ENCODE measurements around the gene MAP2K2. TPM values are rescaled to one million over a fixed set of nuclear protein-coding genes. Genes with fewer than 3 reads are reported as not detected.

MAP2K2 gene
- total RNA-seq, 4 donors from 2014 or later, result 136 to 199 (median 195) TPM

DNA sequence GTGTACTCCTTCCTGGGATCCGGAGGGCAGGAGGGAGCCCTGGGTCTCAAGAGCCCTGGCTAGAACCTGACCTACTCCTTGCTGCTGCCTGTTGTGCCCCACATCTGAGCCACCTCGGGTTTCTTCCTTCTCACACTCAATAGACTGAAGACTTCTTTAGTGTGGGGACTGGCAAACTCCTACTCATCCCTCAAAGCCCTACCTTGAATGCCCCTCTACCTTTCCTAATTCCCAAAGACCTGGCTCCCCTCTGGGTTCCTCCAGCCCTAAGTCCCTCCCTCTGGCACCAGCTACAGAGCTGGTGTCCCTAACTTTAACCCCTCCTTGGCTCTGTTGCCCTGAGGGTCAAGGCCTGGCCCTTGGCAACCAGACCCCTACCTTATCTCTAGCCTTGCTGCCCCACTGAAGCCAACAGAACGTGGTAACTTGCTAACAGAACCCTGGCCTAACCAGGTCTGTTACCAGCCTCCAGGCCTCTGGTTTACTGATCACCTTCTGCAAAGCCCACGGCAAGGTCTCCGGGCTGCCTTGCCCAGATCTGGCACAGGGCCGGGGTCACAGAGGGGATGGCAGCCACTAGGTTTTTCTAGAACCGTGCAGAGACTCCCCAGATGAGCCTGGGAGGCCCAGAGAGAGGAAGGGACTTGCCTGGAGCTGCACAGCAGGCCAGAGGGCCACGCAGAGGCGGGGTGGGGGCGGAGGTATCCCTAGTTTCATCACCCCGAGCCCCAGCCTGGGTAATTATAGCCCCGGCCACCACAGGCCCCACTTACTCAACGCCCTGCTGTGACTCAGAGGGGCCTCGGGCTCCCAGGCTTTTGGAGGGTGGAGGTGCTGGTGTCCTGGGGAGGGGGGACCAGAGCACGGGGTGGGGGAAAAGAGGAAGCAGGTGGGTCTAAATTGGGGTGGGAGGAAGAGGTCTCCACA, 72.5 kb downstream of the MAP2K2 start:
- Histone ChIP-seq H3K27ac (peak overlapping the region; percentile 85 to 100 (median 95)), H3K36me3 (peaks cover 0 to 33% (median 13%) of the 10 kb centered on the region in 4 donors), H3K4me3 (peak overlapping the region in 1 of 4 donors; percentile 11), H3K4me1 (peaks cover 39 to 73% (median 56%) of the 10 kb centered on the region in 4 donors), H3K9me3 (no peaks in the 10 kb centered on the region), H3K27me3 (no peaks in the 10 kb centered on the region)
- intact Hi-C loops (cut with DNase I; ENCODE audit: low total_unique reads), result no loop called here
- TF ChIP-seq POLR2AphosphoS5 (IDR thresholded peaks at IDR 0.05), result no peak
- TF ChIP-seq, protein P1, sequence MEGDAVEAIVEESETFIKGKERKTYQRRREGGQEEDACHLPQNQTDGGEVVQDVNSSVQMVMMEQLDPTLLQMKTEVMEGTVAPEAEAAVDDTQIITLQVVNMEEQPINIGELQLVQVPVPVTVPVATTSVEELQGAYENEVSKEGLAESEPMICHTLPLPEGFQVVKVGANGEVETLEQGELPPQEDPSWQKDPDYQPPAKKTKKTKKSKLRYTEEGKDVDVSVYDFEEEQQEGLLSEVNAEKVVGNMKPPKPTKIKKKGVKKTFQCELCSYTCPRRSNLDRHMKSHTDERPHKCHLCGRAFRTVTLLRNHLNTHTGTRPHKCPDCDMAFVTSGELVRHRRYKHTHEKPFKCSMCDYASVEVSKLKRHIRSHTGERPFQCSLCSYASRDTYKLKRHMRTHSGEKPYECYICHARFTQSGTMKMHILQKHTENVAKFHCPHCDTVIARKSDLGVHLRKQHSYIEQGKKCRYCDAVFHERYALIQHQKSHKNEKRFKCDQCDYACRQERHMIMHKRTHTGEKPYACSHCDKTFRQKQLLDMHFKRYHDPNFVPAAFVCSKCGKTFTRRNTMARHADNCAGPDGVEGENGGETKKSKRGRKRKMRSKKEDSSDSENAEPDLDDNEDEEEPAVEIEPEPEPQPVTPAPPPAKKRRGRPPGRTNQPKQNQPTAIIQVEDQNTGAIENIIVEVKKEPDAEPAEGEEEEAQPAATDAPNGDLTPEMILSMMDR (IDR thresholded peaks at IDR 0.05), result no peak
- TF ChIP-seq EP300 (IDR thresholded peaks at IDR 0.05; ENCODE audit: low read depth), result no peak
- TF ChIP-seq POLR2A (IDR thresholded peaks at IDR 0.05), result no peak
- WGBS, 2 donors (ENCODE audit: low coverage in 1 of 2), result 42 to 48% methylated on average over 4 to 13 of the region's 15 CpGs
- DNase-seq, result peak; percentile 62
- in situ Hi-C loops (cut with MboI; ENCODE audit: low pct_ligation_motif_present in 1 of 4, low pct_unique_long_range_greater_than_20kb in 1 of 4, low sequenced_read_pairs in 3 of 4), result no loop called here

DNA sequence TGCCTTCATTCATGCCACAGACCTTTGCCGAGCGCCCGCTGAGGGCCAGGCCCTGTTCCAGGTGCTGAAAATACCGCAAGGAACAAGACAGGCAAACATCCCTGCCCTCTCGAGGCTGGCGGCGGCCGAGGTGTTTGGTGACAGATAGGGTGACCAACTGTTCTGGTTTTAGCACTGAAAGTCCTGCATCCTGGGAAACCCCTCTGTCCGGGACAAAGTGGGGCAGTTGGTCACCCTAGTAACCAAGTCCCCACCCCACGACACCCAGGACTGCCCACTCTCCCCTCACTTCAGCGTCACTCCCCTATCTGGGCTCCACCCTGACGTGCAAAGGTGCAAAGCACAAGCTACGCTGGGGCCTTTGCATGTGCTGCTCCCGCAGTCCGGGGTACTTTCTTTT, 74.5 kb downstream of the MAP2K2 start:
- no peak for DNase-seq
- Histone ChIP-seq H3K36me3 (peaks cover 0 to 33% (median 14%) of the 10 kb centered on the region in 4 donors), H3K9me3 (no peaks in the 10 kb centered on the region), H3K27me3 (no peaks in the 10 kb centered on the region), H3K4me1 (peaks cover 33 to 71% (median 51%) of the 10 kb centered on the region in 4 donors), H3K4me3 (no peak overlapping the region), H3K27ac (peak overlapping the region; percentile 85 to 100 (median 95))
- 65 to 83% methylated on average over 4 to 15 of the region's 15 CpGs for WGBS, 2 donors (ENCODE audit: low coverage in 1 of 2)
- TF ChIP-seq, protein P1 (IDR thresholded peaks at IDR 0.05), result no peak
- TF ChIP-seq POLR2AphosphoS5 (IDR thresholded peaks at IDR 0.05), result no peak
- TF ChIP-seq POLR2A (IDR thresholded peaks at IDR 0.05), result no peak
- no peak for TF ChIP-seq EP300 (IDR thresholded peaks at IDR 0.05; ENCODE audit: low read depth)
- in situ Hi-C loops (cut with MboI; ENCODE audit: low pct_ligation_motif_present in 1 of 4, low pct_unique_long_range_greater_than_20kb in 1 of 4, low sequenced_read_pairs in 3 of 4), result no loop called here
- intact Hi-C loops (cut with DNase I; ENCODE audit: low total_unique reads), result no loop called here

DNA sequence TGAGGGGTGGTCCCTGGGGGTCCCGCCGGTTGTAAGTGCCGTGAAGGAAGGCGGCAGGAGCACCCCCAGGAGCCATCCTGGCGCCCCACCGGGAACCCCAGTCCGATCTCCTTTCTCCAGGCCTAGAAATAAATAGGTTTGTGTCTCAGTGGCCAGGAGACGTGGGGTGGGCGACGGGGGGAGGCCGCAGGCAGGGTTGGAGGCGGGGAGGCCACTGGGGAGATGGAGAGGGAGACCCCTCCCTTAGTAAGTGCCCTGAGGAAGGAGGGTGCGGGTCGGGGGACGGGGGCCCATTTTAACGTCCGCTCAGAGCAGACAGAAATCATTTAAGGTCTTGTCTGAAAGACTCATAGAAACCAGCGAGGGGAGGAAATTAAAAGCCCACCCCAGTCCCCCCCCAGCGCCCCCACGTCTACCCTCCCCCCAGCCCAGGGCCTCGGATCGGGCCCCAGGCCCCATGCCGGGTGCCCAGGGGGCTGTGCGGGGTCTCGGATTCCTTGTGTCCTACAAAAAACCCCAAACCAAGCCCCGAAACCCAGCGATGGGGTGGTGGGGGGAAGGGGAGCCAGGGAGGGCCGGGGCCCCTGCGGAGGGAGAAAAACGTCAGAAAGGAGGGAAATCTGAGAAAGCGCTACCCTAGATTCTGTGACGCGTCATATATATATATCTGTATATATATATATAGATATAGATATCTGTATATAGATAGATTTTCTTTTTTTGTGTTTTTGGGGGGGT, 76.8 kb downstream of the MAP2K2 start:
- H3K27ac ChIP-seq, result no peak overlapping the region
- WGBS, 2 donors (ENCODE audit: low coverage in 1 of 2), result 74 to 88% methylated on average over 4 to 33 of the region's 33 CpGs
- intact Hi-C loops (cut with DNase I; ENCODE audit: low total_unique reads) (no loop called here), in situ Hi-C loops (cut with MboI; ENCODE audit: low pct_ligation_motif_present in 1 of 4, low pct_unique_long_range_greater_than_20kb in 1 of 4, low sequenced_read_pairs in 3 of 4) (no loop called here)
- TF ChIP-seq POLR2AphosphoS5 (IDR thresholded peaks at IDR 0.05), result no peak
- no peak for TF ChIP-seq POLR2A (IDR thresholded peaks at IDR 0.05)
- TF ChIP-seq, protein P1 (IDR thresholded peaks at IDR 0.05), result no peak
- TF ChIP-seq EP300 (IDR thresholded peaks at IDR 0.05; ENCODE audit: low read depth), result no peak
- no peak for DNase-seq
- no peak overlapping the region for H3K4me3 ChIP-seq
- no peaks in the 10 kb centered on the region for H3K9me3 ChIP-seq
- H3K4me1 ChIP-seq, result peaks cover 14 to 63% (median 34%) of the 10 kb centered on the region in 4 donors
- H3K36me3 ChIP-seq, result peaks cover 0 to 22% (median 11%) of the 10 kb centered on the region in 4 donors
- H3K27me3 ChIP-seq, result no peaks in the 10 kb centered on the region

DNA sequence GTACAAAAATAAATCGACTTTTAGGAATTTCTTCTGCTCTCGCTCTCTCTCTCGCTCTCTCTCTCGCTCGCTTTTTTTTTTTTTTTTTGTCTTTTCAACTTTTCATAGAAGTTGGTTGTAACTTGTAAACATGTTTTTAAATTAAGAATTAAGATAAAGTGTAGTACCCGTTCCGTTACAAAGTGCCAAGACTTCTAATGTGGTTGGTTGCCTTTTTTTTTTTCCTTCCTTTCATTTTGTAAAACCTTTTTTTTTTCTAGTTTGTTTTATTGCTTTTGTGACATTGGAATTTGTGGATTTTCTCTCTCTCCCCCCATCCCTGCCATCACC, 77.6 kb downstream of the MAP2K2 start:
- WGBS, 2 donors (ENCODE audit: low coverage in 1 of 2), result 83 to 87% methylated on average over 2 to 7 of the region's 7 CpGs
- no peaks in the 10 kb centered on the region for H3K27me3 ChIP-seq
- intact Hi-C loops (cut with DNase I; ENCODE audit: low total_unique reads) (no loop called here), in situ Hi-C loops (cut with MboI; ENCODE audit: low pct_ligation_motif_present in 1 of 4, low pct_unique_long_range_greater_than_20kb in 1 of 4, low sequenced_read_pairs in 3 of 4) (no loop called here)
- peaks cover 0 to 22% (median 11%) of the 10 kb centered on the region in 4 donors for H3K36me3 ChIP-seq
- no peak for DNase-seq
- TF ChIP-seq EP300 (IDR thresholded peaks at IDR 0.05; ENCODE audit: low read depth) (no peak), POLR2AphosphoS5 (IDR thresholded peaks at IDR 0.05) (no peak), POLR2A (IDR thresholded peaks at IDR 0.05) (no peak)
- TF ChIP-seq, protein P1 (IDR thresholded peaks at IDR 0.05), result no peak
- H3K9me3 ChIP-seq, result no peaks in the 10 kb centered on the region
- H3K4me1 ChIP-seq, result peaks cover 12 to 55% (median 26%) of the 10 kb centered on the region in 4 donors
- H3K4me3 ChIP-seq, result no peak overlapping the region
- H3K27ac ChIP-seq, result no peak overlapping the region
